Measurements from ENCODE around the gene PCGF5.

DNA sequence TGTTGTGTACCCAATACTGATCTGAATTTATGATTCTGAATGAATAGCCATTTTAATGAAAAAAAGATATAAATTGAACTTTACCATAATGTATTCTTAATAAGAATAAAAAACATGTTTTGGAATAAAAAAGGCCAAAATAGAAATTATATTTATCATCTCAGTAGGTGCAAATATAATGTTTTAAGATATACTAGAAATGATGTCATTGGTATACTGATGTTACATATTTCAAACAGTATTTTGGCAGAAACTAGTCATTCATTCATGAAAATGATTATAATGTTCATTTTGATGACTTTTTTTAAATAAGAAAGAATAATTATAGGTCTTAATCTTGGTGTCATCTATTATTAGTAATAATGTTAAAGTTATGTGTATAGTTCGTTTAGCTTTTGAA lies 9.2 kb downstream of the PCGF5 start:
- TF ChIP-seq CTCF (IDR thresholded peaks at IDR 0.05) = no peak
- no peak for TF ChIP-seq POLR2A (IDR thresholded peaks at IDR 0.05)
- no peak for TF ChIP-seq EP300 (IDR thresholded peaks at IDR 0.05)
- TF ChIP-seq POLR2AphosphoS5 (IDR thresholded peaks at IDR 0.05) = no peak
